NCI-H748 (cell line): Measurements from ENCODE around the gene NAT8L.

Experiments used
- DNase-seq: peaks from one replicate; lab custom pipeline; 2025; ENCODE audit not compliant: unreplicated experiment; lab: John Stamatoyannopoulos, UW

Gene NAT8L

DNA sequence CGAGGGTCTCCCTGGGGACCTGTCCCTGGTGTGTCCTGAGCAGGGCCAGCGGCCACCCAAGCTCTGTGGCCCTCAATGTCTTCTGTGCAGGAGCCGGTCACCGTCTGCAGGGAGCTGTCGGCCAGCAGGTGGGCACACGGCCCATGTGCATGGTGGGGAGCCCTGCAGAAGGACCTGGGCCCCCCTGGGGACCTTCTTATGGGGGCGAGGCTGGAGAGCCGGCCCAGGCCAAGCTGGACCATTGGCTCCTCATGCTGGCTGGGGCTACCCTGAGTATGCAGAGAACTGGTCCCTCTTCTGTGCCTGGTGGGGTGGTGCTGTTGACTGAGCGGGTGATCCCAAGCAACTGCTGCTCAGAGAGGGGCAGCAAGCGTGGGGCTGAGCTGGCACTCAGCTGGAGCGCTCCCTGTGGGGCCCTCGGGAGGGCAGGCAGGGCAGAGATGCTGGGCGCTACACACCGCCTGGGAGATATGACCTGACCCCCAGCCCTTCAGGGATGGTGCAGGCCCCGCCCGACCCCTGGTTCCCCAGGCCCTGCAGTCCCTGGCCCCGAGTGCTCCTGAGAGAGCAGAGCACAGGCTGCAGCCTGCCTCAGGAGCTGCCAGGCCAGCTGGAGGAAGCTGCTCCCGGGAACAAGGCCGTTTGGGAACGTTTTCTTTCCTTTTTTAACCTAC, 14.8 kb downstream of the NAT8L start:
- DNase-seq: no peak

DNA sequence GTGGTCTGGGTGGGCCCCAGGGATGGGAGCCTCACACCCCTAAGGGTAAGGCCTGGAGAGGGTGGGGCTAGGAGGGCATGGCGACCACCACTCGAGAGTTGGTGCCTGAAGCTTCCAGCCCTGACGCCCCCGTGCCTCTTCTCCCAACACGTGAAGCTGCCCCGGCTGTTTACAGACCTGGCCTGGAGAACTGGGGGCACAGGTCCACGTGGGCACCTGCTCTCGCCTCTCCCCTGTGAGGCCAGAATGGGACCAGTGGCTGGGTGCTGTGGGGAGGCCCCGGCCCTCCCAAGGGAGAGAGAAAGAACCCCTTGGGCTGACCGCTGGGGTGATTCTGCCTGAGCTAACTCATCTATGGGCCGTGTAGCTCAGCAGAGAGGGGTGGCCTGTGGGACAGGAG, 15.5 kb downstream of the NAT8L start:
- DNase-seq: no peak

- no peak for DNase-seq
These were observed 16.3 kb downstream of the NAT8L start for GRCh38 chr4:2075171-2075986.

GRCh38 chr4:2075987-2076907, 17.1 kb downstream of the NAT8L start:
- DNase-seq: no peak

- DNase-seq: no peak
These were observed 17.9 kb downstream of the NAT8L start for GRCh38 chr4:2076908-2077536.

- DNase-seq: no peak
These were observed 18.7 kb downstream of the NAT8L start for GRCh38 chr4:2077537-2078460.

DNA sequence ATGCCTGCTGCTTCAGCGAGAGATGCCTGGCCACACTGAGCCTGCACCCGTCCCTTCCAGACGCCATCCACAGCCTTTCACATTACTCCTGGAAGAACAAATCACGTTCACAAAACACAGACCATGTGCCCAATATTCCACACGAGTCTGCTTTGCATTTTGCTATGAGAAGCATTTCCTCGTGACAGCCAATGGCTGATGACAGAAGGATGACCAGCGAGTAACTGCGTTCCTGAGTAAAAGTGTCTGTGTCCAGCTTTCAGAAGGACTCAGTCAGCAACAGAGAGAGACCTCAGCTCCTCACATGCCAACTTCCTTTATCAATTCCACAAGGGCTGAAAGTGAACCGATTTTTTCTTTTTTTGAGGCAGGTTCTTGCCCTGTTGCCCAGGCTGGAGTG, 19.5 kb downstream of the NAT8L start:
- DNase-seq: no peak

GRCh38 chr4:2079006-2079405, 19.9 kb downstream of the NAT8L start:
- no peak for DNase-seq

- DNase-seq: no peak
These were observed 20.8 kb downstream of the NAT8L start for GRCh38 chr4:2079926-2080325.

DNA sequence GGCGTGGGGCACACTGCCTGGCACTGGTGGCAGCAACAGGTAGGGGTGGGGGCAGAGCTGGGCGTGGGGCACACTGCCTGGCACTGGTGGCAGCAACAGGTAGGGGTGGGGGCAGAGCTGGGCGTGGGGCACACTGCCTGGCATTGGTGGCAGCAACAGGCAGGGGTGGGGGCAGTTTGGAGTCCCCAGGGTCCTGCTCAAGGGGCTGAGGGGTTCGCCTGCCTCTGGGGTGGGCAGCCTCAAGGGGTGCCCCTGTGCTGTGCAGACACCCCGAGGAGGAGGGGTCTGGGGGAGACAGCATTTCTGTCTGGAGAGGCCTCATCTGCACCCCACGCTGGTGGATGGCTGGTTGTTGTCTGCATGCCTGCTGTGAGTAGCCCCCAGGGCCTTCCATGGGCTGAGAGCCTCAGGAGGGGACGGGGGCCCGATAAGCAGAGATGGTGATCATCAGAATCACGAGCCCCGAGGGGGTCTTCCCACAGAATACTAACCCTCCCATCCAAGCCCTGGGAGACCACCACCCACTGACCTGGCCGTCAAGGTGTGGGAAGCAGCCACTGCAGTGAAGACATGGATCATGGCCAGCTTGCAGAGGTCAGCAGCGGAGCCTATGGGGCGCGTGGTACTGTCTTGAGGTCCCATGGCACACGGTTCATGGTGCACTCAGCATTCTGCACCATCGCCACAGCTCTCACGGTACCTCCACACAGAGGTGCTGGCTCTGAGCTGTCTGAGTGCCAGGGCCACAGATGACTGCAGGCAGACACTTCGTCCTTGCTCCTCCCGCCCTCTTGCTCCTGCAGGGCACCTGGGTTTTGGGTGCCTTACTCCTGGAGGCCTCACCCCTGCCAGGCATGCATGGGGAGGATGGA, 21.5 kb downstream of the NAT8L start:
- DNase-seq: no peak

- DNase-seq: no peak
These were observed 22.4 kb downstream of the NAT8L start for GRCh38 chr4:2081540-2081939.

DNA sequence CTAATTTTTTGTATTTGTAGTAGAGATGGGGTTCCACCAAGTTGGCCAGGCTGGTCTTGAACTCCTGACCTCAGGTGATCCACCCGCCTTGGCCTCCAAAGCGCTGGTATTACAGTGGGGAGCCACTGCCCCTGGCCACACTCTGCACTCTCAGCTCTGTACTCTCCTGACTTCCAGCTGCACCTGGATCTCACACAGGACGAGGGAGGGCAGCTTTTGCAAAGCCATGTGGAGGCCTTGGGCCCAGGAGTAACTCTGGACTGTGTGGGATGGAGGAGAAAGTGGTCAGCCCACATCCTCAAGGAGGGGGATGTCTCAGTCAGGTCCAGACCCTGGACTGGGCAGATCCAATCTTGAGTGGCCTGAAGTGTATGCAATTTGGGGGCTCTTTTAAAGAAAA, 23.0 kb downstream of the NAT8L start:
- DNase-seq: no peak

DNA sequence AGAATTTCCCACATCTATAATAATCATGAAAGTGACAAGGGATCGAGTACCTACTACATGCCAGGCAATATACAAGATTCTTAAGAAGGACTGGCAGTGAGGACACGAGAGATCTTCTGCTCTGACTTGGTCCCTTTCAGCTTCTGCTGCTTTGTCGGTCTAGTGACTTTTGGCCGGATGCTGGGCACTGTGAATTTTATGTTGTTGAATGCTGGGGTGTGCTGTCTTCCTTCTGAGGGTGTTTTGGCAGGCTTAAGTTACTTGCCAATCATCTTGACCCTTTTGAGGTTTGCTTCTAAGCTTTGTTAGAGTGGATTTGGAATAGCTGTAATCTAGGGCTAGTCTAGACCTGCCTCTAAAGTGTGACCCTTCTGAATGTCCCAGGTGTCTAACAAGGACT, 23.5 kb downstream of the NAT8L start:
- no peak for DNase-seq

DNA sequence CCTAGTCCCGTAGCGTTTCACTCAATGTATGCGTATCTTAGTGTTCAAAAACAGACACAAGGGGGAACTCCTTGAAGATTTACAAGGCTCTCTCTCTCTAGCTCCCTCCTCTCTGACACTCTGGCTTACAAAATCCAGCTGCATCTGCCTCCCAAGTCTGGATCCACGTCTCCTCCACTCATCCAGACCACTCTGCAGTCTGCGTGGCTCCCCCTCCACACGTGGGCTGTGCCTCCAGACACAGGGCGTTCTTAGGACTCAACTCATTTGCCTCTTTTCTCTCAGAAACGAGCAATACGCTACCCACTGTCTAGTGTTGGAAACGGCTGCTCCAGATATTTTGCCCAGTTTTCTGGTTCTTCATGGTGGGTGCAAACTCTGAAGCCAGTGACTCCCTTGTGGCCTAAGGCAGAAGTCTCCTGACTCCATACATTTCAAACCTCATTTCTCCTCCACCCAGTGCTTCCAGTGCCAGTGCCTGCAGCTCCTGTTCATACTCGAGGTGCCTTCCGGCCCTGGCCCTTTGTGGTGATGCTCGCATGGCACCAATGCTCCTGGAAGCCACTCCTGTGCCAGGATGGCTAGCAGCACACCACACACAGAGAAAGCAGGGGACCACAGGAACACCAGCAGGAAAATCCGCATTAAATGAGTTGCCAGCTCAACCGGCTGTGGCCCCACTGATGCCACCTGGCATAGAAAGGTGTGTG, 24.1 kb downstream of the NAT8L start:
- DNase-seq: no peak

DNA sequence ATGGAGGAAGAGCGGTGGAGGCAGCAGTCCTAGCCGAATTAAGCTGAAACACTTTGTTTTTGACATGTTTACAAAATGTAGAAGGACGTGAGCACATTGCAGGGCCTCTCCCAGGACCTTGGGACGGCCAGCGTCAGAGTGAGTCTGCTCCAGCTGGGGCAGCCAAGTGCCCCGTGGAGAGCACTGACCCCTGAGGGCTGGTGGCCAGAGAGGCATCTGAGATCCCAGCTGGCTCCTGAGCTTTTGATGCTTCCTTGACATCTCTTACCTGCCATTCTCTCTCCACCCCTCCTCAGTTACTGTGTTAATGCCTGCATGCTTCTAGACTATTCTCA, 24.7 kb downstream of the NAT8L start:
- no peak for DNase-seq

- DNase-seq: no peak
These were observed 25.2 kb downstream of the NAT8L start for GRCh38 chr4:2084316-2084715.

DNA sequence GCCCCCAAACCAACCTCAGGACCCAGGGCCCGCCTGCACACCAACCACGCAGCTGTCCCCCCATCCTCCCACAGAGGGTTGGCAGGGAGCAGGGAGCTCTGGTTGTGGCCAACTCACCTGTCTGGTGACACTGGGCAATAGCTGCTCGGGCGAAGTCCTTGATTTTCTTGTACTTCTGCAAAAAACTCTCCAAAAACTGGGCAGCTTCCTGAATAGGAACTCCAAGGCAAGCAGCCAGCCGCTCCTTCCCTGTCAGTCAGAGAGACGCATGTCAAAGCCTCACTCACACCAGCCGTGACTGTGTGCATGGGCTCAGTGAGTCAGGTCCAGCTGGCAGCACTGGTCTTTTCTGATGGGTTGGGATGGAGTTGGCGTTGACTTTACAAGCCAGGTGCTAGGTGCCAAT, 26.4 kb downstream of the NAT8L start:
- no peak for DNase-seq

GRCh38 chr4:2087170-2087569, 28.0 kb downstream of the NAT8L start:
- no peak for DNase-seq

GRCh38 chr4:2089222-2089621, 30.1 kb downstream of the NAT8L start:
- no peak for DNase-seq
